HCT116 (cell line): ENCODE data around the gene CLEC16A. TPM values are rescaled to one million over a fixed set of nuclear protein-coding genes. Genes with fewer than 3 reads are reported as not detected.

ENCODE experiments used
- ATAC-seq: fragments of 200-7000 bp; cut with Tn5 transposase; 2 replicates; pipeline ENCODE4 v1.9.1; 2020; ENCODE audit warnings: mild to moderate bottlenecking, moderate library complexity
- BruUV-seq: library from RNA; stranded (reverse); fragments of 400-500 nt; replicated peaks from 2 replicates; lab custom pipeline; 2021; lab: Mats Ljungman, UMichigan
- CTCF ChIA-PET: fragments of 300-600 bp; sonication (Branson Sonifier 250); formaldehyde crosslinking; loops from one replicate; lab custom pipeline; 2021; ENCODE audit warnings: antibody characterized with exemption; lab: Charles Lee
- POLR2A ChIA-PET: fragments of 300-600, 350-600 bp; sonication (Branson Sonifier 250); formaldehyde crosslinking; loops from one replicate; lab custom pipeline; 2021; ENCODE audit warnings: antibody characterized with exemption; lab: Charles Lee
- RAD21 ChIA-PET, 2 experiments: fragments of 300-600 bp; sonication (Branson Sonifier 250); formaldehyde crosslinking; loops; one replicate each; lab custom pipeline; 2023; ENCODE audit warnings: low total read pairs in 2 of 2; ENCODE audit not compliant: uncharacterized antibody in 2 of 2, unreplicated experiment in 2 of 2, low non-redundant PET in 1 of 2; lab: Charles Lee
- DNase-seq: peaks from one replicate; pipeline ENCODE4 v3.0.0-alpha.2; 2010; ENCODE audit warnings: low read depth, low spot score
- H2AFZ ChIP-seq: fragments of 200-600 bp; shearing (Covaris generic), sonication (generic); 2 replicates; pipeline ENCODE4 v1.6.1; 2017; ENCODE audit warnings: low read depth, mixed run types, mixed read lengths, antibody characterized with exemption, low read length; ENCODE audit not compliant: poor library complexity, severe bottlenecking
- H3K27ac ChIP-seq: 2 replicates; pipeline ENCODE4 v1.5.1; 2012; ENCODE audit warnings: low read depth, low read length
- H3K27me3 ChIP-seq: fragments of 200-600 bp; sonication (generic); 2 replicates; pipeline ENCODE4 v1.6.1; 2016; ENCODE audit warnings: mixed run types, low read length, mixed read lengths; ENCODE audit not compliant: insufficient read depth
- H3K36me3 ChIP-seq, 2 experiments: fragments of 200-500 bp in 1 of 2; fragments of 200-600 bp in 1 of 2; sonication (Bioruptor generic) in 1 of 2; sonication (generic) in 1 of 2; 2 replicates each; pipeline versions ENCODE4 v1.5.1 to v1.6.1; 2014 to 2016; ENCODE audit warnings: low read length in 2 of 2, inconsistent platforms in 1 of 2, mixed read lengths in 1 of 2, mixed run types in 1 of 2; ENCODE audit not compliant: insufficient read depth in 2 of 2, control insufficient read depth in 1 of 2
- H3K4me1 ChIP-seq, 2 experiments: fragments of 200-600 bp in 1 of 2; sonication (generic) in 1 of 2; 2 replicates each; pipeline versions ENCODE4 v1.5.1 to v1.6.1; 2012 to 2017; ENCODE audit warnings: low read length in 2 of 2, inconsistent platforms in 1 of 2, mild to moderate bottlenecking in 1 of 2, mixed read lengths in 1 of 2, mixed run types in 1 of 2, moderate library complexity in 1 of 2; ENCODE audit not compliant: insufficient read depth in 2 of 2, control insufficient read depth in 1 of 2
- H3K4me2 ChIP-seq: fragments of 200-600 bp; sonication (generic); 2 replicates; pipeline ENCODE4 v1.6.1; 2017; ENCODE audit warnings: mixed run types, low read length, mixed read lengths
- H3K4me3 ChIP-seq, 2 experiments: fragments of 200-600 bp in 1 of 2; sonication (generic) in 1 of 2; replicated peaks in 1 of 2; 2 replicates each; pipeline ENCODE4 v1.5.1; 2011 to 2016; ENCODE audit warnings: low read length in 2 of 2, control low read depth in 1 of 2, low read depth in 1 of 2, mild to moderate bottlenecking in 1 of 2, mixed read lengths in 1 of 2, mixed run types in 1 of 2
- H3K79me2 ChIP-seq: fragments of 200-600 bp; sonication (generic); 2 replicates; pipeline ENCODE4 v1.6.1; 2017; ENCODE audit warnings: mild to moderate bottlenecking, mixed run types, low read length, moderate library complexity, mixed read lengths; ENCODE audit not compliant: insufficient read depth
- H3K9ac ChIP-seq: fragments of 200-600 bp; sonication (generic); 2 replicates; pipeline ENCODE4 v1.6.1; 2016; ENCODE audit warnings: low read length, mixed read lengths
- H3K9me2 ChIP-seq: fragments of 200-600 bp; sonication (generic), shearing (Covaris generic); 2 replicates; pipeline ENCODE4 v1.6.1; 2017; ENCODE audit warnings: mixed run types, mild to moderate bottlenecking, moderate library complexity; ENCODE audit not compliant: insufficient read depth
- H3K9me3 ChIP-seq, 2 experiments: fragments of 200-500 bp in 1 of 2; fragments of 200-600 bp in 1 of 2; sonication (Bioruptor generic) in 1 of 2; sonication (generic) in 1 of 2; 2 replicates each; pipeline ENCODE4 v1.6.1; 2014 to 2017; ENCODE audit warnings: low read length in 2 of 2, mixed read lengths in 2 of 2, inconsistent platforms in 1 of 2, low read depth in 1 of 2, mild to moderate bottlenecking in 1 of 2, mixed run types in 1 of 2, moderate library complexity in 1 of 2; ENCODE audit not compliant: control insufficient read depth in 1 of 2, insufficient read depth in 1 of 2
- H4K20me1 ChIP-seq: fragments of 200-600 bp; sonication (generic), shearing (Covaris generic); 2 replicates; pipeline ENCODE4 v1.6.1; 2017; ENCODE audit warnings: mixed run types, mild to moderate bottlenecking, moderate library complexity; ENCODE audit not compliant: insufficient read depth
- CBX3 ChIP-seq: IDR thresholded peaks from 2 replicates; pipeline ENCODE4 v1.6.1; 2012; ENCODE audit warnings: low read depth
- EGR1 ChIP-seq: IDR thresholded peaks from 2 replicates; pipeline ENCODE4 v1.6.1; 2012; ENCODE audit warnings: low read depth
- FOSL1 ChIP-seq: IDR thresholded peaks from 2 replicates; pipeline ENCODE4 v1.6.1; 2012; ENCODE audit warnings: low read depth
- POLR2A ChIP-seq: IDR thresholded peaks from 2 replicates; pipeline ENCODE4 v1.7.0; 2011; ENCODE audit warnings: borderline replicate concordance; ENCODE audit not compliant: insufficient read depth, insufficient read length; ENCODE audit errors: extremely low read depth
- SRF ChIP-seq: IDR thresholded peaks from 2 replicates; pipeline ENCODE4 v1.6.1; 2012; ENCODE audit warnings: low read depth
- YY1 ChIP-seq: IDR thresholded peaks from 2 replicates; pipeline ENCODE4 v1.6.1; 2011; ENCODE audit warnings: low read length, low read depth, moderate library complexity, mild to moderate bottlenecking; ENCODE audit not compliant: insufficient replicate concordance; ENCODE audit errors: extremely low read depth
- ZFX ChIP-seq: fragments of 450-650 bp; IDR thresholded peaks from 2 replicates; pipeline ENCODE4 v1.6.1; 2017
- intact Hi-C: fragments of 100-400 bp; cut with micrococcal nuclease; formaldehyde crosslinking; loops from 2 replicates; pipeline ENCODE4 v1.10.0; 2022
- total RNA-seq: library from RNA; stranded (reverse); gene quantifications from one replicate; pipeline ENCODE4 v1.2.1, GENCODE V29; 2021; ENCODE audit not compliant: unreplicated experiment
- TF ChIP-seq, protein P1 (sequence below), 3 experiments: fragments of 200-600 bp in 1 of 3; sonication (generic) in 1 of 3; IDR thresholded peaks in 2 of 3; conservative IDR thresholded peaks in 1 of 3; 2 replicates each; pipeline ENCODE4 v1.5.1; 2012 to 2017; ENCODE audit warnings: low read depth in 2 of 3, low read length in 2 of 3, antibody characterized with exemption in 1 of 3, borderline replicate concordance in 1 of 3, control low read depth in 1 of 3, mild to moderate bottlenecking in 1 of 3, mixed read lengths in 1 of 3, mixed run types in 1 of 3, moderate library complexity in 1 of 3; ENCODE audit not compliant: insufficient read depth in 1 of 3
- TF ChIP-seq, protein P2 (sequence below): IDR thresholded peaks from 2 replicates; pipeline ENCODE4 v1.6.1; 2012; ENCODE audit warnings: low read depth
- TF ChIP-seq, protein P3 (sequence below): IDR thresholded peaks from 2 replicates; pipeline ENCODE4 v1.6.1; 2012

Gene CLEC16A
- total RNA-seq, 1 experiment from 2014 or later, result 18.0 TPM

DNA sequence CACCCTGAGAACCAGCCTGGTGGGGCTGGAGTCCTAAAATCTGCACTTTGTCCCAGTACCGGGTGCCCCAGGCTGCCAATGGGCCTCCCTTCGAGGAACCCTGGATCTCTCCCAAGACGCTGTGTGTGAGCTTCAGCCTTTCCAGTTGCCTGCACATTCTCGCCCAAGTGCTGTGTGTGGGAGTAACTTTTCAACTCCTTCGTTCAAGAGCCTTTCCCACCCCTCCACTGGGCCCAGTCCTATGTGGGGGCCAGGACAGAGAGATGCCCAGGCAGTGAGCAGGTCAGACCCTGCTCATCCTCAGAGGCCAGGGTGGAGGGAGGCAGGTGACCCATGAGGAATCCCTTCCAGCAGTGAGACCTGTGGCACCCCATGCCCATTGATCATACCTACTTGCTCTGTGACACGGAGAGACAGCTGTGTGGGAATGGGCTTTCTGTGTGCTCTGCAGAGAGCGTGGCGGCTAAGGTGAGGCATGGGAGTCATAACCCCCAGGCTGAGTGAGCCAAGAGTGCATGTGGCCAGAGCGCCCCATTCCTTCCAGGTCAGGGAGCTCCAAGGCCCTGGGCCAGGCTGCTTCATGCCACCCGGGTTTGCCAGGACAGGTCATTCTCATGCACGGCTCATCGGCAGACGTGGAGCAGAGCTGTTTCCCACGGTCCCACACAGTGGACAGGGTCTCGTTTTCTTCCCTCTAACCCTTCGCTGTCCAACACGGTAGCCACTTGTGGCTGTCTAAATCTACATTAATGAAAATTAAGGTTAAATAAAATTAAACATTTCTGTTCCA is 154.4 kb downstream of the CLEC16A start:
- H3K79me2 ChIP-seq, result no peaks in the 10 kb centered on the region
- no peaks in the 10 kb centered on the region for H3K36me3 ChIP-seq
- no peak for DNase-seq
- ChIA-PET POLR2A (no interaction called here), RAD21 (no interaction called here), CTCF (no interaction called here)
- H3K4me3 ChIP-seq, result no peak overlapping the region
- ATAC-seq, result no peak
- no peak overlapping the region for H3K27ac ChIP-seq
- no peak overlapping the region for H2AFZ ChIP-seq
- no peaks in the 10 kb centered on the region for H3K27me3 ChIP-seq
- intact Hi-C loops, result no loop called here
- H3K9ac ChIP-seq, result no peak overlapping the region
- TF ChIP-seq POLR2A, result no peak
- TF ChIP-seq CBX3, result no peak
- TF ChIP-seq EGR1, result no peak
- no peak for TF ChIP-seq FOSL1
- TF ChIP-seq, protein P1, sequence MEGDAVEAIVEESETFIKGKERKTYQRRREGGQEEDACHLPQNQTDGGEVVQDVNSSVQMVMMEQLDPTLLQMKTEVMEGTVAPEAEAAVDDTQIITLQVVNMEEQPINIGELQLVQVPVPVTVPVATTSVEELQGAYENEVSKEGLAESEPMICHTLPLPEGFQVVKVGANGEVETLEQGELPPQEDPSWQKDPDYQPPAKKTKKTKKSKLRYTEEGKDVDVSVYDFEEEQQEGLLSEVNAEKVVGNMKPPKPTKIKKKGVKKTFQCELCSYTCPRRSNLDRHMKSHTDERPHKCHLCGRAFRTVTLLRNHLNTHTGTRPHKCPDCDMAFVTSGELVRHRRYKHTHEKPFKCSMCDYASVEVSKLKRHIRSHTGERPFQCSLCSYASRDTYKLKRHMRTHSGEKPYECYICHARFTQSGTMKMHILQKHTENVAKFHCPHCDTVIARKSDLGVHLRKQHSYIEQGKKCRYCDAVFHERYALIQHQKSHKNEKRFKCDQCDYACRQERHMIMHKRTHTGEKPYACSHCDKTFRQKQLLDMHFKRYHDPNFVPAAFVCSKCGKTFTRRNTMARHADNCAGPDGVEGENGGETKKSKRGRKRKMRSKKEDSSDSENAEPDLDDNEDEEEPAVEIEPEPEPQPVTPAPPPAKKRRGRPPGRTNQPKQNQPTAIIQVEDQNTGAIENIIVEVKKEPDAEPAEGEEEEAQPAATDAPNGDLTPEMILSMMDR (IDR thresholded peaks at IDR 0.05 in 2 of 3, conservative IDR thresholded peaks at IDR 0.05 in 1 of 3; ENCODE audit: borderline replicate concordance in 1 of 3, insufficient read depth in 1 of 3, low read depth in 2 of 3, low read length in 2 of 3), result no peak
- no peak for TF ChIP-seq ZFX
- TF ChIP-seq, protein P2, sequence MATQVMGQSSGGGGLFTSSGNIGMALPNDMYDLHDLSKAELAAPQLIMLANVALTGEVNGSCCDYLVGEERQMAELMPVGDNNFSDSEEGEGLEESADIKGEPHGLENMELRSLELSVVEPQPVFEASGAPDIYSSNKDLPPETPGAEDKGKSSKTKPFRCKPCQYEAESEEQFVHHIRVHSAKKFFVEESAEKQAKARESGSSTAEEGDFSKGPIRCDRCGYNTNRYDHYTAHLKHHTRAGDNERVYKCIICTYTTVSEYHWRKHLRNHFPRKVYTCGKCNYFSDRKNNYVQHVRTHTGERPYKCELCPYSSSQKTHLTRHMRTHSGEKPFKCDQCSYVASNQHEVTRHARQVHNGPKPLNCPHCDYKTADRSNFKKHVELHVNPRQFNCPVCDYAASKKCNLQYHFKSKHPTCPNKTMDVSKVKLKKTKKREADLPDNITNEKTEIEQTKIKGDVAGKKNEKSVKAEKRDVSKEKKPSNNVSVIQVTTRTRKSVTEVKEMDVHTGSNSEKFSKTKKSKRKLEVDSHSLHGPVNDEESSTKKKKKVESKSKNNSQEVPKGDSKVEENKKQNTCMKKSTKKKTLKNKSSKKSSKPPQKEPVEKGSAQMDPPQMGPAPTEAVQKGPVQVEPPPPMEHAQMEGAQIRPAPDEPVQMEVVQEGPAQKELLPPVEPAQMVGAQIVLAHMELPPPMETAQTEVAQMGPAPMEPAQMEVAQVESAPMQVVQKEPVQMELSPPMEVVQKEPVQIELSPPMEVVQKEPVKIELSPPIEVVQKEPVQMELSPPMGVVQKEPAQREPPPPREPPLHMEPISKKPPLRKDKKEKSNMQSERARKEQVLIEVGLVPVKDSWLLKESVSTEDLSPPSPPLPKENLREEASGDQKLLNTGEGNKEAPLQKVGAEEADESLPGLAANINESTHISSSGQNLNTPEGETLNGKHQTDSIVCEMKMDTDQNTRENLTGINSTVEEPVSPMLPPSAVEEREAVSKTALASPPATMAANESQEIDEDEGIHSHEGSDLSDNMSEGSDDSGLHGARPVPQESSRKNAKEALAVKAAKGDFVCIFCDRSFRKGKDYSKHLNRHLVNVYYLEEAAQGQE, result no peak
- TF ChIP-seq SRF, result no peak
- TF ChIP-seq, protein P3, sequence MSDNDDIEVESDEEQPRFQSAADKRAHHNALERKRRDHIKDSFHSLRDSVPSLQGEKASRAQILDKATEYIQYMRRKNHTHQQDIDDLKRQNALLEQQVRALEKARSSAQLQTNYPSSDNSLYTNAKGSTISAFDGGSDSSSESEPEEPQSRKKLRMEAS, result no peak
- TF ChIP-seq YY1, result no peak
- H3K4me2 ChIP-seq, result no peak overlapping the region
- BruUV-seq, result no TSS peak
- H3K4me1 ChIP-seq, result peaks cover 35 to 37% of the 10 kb centered on the region in 2 experiments
- H4K20me1 ChIP-seq, result no peaks in the 10 kb centered on the region
- H3K9me3 ChIP-seq, result no peaks in the 10 kb centered on the region
- H3K9me2 ChIP-seq, result no peaks in the 10 kb centered on the region
